GM19452 (cell line): ENCODE data around the gene RAD51B.

Experiments used
- ATAC-seq: cut with Tn5 transposase; IDR thresholded peaks from one replicate; pipeline ENCODE4 v1.9.1; 2021; ENCODE audit not compliant: unreplicated experiment

Gene RAD51B

GRCh38 chr14:68598089-68598488 lies 778.5 kb downstream of the RAD51B start:
- ATAC-seq: no peak

DNA sequence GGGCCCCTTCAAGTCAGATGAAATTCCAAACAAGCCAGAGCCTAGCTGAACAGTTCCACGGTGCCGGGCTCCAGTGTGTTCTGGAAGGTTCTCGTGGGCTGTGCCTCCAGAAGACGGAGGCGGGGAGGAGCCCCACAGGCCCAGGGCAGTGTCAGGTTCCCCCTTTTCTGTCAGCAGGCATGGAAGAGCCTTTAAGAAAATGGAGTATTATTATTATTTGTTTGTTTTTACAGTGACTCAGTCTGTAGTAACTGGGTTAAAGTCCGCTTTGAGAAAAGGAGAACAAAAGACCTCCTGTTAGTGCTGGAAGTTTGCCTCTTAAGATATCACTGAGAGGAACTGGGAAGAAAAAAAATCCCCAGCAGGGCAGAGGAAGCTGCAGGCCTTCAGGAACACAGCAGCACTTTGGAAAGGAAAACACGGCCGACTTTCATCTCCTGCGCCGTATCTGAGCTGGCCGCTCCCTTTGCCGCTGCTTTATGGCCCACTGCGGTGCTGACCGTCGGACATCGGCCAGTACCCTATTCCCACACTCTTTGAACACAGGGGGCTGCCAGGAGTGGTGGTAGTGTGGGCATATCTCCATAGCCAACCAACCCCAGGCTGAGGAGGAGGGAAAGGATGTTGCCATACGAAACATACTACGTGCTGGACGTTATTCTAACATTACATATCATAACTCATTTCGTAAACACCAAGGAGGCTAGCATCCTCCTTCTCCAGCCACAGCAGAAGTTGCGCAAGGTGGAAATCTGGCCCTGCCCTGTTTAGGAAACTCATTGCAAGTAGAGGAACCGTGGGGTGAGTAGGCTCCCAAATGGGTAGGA lies 779.3 kb downstream of the RAD51B start:
- ATAC-seq: no peak

- ATAC-seq: no peak
Measured at GRCh38 chr14:68599896-68600610, 780.5 kb downstream of the RAD51B start.

DNA sequence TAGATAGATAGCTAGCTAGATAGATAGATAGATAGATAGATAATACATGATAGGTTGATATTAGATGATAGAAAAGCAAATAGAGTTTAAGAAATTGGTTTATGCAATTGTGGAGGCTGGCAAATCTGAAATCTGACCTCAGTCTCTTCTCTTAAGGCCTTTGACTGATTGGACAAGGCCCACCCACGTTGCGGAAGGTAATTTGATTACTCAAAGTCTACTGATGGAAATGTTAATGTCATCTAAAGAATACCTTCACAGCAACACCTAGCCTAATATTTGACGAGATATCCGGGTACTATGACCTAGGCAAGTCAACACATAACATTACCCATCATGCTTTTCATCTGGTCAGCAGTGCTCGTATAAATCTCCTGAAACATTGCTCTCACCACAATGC lies 782.9 kb downstream of the RAD51B start:
- no peak for ATAC-seq

DNA sequence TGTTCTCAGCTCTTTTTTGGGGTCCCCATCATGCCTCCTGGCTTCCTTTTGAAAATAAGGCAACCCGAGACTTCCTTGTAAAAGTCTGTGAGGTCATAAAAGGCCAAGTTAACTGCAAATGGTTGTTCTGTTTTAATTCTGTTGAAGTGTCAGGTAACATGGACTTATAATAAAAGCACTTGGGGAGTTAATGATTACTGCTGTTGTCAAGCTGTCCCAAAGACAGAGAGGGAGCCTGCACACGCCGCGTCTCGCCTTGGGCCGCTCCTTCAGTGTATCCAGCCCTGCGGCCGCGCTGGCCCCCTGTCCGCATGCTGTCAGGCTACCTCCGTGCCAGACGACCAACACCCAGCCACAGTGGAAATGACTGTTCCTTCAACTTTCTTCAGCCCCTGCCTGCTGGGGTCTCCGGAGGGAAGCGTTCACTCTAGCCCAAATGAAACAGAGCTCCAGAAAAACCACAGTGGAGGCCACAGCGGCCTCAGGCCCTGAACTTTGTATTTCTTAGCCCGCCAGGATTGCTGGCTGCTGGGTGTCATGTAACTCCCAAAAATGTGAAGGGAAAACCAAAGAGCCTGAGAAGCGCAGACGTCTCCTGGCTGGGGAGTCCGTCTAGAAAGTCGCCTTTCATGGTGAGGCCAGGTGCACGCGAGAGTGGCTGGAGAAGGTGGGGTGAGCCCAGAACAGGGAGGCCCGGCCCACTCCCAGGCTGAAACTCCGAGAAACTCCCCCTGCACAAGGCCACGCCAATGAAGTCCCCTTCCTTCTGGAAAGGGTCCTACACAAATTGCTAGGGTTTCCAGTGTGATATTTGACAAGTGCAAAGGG lies 784.2 kb downstream of the RAD51B start:
- ATAC-seq: no peak

DNA sequence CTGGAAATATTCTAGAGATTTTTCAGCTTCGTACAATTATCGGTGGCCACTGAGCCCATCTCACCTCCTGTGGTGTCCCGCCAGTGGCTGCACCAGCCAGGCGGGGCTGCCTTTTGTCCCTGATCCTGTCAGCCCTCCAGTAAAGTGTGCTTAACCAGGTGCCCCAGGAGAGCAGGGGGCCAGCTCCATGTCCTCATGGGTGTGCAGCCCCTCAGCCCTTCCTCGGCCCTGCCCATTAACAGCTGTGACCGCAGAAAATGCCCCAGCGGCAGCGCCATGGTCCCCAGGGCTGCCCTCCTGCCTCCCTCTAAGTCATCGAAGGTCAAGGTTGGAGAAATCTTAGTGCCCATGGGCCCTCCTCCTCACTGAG lies 784.8 kb downstream of the RAD51B start:
- ATAC-seq: no peak

DNA sequence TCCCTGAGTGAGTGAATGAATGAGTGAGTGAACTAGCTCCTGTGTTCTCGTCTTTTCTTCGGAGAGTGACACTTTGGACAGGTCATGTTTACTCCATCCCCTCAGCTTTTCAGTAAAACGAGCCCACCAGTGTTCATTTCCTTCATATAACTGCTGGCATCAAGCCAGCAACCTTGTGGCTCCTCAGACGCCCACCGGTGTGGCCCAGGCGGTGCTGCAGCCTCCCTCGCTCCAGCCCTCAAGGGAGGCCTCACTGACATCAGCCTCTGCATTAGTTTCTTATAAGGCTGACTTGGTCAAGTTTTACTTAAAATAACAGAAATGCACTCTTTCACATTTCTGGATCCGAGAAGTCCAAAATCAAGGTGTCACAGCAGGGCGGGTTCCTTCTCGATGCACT lies 785.2 kb downstream of the RAD51B start:
- no peak for ATAC-seq

- ATAC-seq: no peak
Measured at GRCh38 chr14:68606176-68606575, 786.6 kb downstream of the RAD51B start.

GRCh38 chr14:68606644-68607043 lies 787.1 kb downstream of the RAD51B start:
- ATAC-seq: no peak

DNA sequence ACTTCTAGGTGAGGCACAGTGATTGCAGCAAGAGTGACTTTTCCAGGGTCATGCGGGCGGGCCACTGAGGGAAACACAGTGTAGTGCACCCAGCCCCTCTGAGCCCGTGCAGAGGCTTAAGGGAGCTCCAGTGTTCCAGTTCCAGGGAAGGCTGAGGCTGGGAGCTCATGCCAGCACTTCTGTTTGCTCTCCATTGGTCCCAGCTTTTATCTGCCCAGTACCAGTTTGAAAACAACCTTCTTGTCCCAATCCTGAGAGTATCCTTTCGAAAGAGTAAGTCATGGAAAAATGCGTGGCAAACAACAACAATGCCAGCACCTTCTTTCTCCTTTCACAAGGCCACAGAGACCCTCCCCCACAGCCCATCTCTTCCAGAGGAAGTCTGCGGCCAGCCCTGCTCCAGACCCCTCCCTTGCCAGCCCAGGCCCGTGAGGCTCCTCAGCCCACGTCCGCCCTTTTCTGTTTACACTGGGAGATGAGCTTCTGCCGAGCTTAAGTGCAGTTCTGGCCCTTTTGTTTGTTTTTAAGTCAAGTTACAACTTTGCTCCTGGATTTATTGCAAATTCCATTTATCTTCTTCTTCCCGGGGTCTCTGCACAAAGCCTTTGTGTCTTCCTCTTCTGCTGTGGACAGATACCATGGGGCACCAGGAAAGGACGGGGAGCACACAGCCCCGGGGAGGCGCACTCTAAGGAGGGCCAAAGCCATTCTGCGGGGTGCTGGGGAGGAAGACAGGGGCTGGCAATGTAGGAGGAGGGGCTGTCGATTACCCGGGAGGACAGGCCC lies 787.7 kb downstream of the RAD51B start:
- ATAC-seq: no peak

DNA sequence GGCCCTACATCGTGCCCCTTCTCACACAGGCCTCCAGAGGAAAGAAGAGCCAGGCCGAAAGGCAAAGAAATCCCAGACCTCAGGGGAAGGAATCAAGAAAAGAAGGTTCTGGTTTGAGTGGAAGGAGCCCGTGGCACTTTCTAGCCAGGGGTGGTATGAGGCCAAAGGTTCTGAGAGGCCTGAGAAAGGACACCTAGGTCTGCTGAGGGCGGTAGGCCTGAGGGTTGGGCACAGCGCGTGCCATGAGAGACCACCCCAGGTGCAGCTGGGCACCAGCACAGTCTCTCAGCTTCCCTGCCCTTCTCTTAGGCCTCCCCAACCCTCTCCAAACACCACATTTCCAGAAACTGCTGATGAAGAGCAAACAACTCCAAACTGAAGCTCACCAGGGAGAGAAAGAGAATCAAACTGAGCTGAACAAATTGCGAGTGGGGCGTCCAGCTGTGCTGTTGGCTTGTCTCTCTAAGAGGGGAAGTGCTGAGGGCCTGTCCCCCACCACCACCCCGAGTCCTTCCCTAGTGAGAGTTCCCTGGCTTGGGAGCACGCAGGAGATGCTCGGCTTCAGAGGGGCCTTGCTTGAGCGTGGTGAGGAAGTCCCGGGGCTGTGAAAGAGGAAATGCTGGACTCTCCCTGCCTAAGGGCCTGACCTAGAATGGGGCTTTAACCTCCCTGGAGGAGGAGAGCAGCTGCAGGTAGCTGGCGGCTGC lies 788.4 kb downstream of the RAD51B start:
- no peak for ATAC-seq

DNA sequence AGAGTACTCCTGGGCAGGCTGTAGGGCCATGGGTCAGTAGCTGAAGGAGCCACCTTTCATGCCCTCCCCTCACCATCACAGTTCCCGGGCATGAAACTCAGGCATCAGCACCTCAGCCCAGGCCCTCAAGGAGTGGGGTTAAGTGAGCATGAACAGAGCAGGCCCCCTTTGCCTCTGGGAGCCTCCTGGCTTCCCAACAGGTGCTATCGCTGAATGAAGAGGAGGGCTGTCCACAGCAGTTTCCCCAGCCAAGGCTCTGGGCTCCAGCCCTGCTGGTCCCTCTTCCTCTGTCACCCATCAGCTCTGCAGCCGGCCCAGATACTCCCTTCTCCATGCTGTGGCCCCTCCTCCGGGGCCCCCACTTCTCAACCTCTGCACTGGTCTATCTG lies 789.0 kb downstream of the RAD51B start:
- ATAC-seq: no peak

DNA sequence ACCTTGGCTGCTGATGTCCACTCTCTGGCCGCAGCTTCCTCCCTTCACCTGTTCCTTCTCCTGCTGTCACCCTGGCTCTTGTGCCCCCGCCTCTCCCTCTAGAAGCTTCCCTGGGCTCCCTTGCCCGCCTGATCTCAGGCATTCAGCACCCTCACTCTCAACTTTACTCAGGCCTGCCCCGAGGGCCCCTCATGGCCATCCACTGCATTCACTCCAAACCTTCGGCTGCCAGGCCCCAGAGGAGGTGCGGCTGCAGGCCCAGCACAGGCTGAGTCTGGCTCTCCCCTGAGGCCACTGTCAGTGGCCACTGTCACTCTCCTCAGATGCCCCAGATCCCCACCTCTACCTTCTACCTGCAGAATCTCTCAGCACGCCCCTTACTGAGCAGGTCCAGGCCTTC lies 789.4 kb downstream of the RAD51B start:
- ATAC-seq: no peak

DNA sequence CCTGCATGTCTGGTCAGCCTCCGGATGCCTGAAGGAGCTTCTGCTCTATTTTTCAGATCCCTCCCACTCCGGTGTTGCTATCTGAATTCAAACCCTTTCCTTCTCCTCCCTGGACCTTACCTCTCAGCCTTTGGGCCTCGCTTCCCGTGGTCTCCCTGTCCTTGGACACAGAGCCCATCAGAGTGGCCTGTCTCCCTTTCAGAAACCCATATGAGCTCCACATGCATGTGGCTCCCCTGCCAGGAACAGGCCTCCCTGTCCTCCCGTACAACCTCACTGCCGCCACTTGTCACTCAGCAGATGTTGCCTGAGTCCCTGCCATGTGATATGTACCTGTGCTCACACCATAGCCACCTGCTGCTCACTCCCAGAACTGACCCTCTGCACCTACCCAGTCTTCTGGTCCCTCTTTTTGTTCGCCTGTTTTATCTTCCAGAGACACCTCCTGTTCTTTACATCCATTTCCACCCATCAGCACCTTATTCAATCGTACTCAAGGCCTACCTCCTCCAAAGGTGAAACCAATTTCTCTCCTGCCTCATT lies 790.7 kb downstream of the RAD51B start:
- ATAC-seq: no peak

DNA sequence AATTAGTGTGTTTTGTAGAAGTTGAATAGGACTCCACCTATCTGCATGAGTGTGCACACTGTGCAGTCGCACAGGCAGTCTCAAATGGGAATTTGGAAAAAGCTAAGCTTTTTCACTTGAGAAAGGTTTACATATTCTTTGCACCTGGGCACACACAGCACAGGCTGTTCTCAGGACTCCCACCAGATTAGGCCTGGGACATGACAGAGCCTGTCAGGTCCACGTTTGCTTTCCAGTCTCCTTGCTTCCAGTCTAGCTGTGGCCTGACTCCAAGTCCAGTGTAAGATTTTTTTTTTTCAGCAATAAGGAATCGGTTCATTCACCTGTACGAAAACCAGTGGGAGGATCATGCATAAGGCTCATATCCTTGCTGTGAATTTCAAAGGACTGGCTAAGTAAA lies 792.0 kb downstream of the RAD51B start:
- no peak for ATAC-seq

DNA sequence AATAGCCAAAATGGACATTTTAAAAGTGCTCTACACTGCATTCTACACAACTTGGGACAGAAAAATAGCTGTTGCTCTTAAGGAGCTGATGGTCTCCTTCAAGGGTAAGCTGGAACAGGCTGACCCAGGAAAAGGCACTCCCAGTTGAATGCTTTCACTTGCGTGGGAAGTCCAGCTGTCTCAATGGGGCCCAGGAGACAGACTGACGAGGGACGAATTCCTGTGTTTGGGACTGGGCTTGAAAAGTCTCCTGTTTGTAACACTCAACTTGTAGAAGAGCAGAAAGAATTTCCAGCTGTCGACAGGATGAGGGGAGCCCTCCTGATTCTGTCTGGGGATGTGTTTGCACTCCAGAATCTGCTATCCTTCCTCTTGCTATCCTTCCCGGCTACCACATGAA lies 792.5 kb downstream of the RAD51B start:
- ATAC-seq: no peak

DNA sequence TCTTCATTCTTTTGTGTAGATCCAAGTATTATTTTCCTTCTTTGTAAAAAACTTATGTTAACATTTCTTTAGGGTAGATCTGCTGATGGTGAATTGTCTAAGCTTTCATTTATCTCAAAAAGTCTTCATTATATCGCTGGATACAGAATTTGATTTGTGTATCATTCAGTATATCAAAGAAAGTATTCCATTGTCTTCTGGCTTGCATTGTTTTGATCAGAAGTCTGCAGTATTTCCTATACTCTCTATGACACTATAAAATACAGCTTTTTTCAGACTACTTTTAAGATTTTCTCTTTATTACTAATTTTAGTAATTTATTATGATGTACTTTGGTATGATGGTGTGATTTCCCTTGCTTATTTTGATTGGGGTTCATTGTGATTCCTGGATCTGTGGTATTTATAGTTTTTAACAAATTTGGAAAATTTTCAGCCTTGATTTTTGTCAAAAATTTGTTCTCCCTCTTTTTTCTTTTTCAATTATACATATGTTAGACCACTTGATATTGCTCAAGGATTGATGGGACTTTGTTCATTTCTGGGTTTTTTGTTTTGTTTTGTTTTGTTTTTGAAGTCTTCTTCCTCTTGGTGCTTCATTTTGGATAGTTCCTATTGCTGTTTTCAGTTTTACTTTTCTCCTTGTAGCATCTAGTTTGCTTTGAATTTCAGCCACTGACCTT lies 796.8 kb downstream of the RAD51B start:
- no peak for ATAC-seq

DNA sequence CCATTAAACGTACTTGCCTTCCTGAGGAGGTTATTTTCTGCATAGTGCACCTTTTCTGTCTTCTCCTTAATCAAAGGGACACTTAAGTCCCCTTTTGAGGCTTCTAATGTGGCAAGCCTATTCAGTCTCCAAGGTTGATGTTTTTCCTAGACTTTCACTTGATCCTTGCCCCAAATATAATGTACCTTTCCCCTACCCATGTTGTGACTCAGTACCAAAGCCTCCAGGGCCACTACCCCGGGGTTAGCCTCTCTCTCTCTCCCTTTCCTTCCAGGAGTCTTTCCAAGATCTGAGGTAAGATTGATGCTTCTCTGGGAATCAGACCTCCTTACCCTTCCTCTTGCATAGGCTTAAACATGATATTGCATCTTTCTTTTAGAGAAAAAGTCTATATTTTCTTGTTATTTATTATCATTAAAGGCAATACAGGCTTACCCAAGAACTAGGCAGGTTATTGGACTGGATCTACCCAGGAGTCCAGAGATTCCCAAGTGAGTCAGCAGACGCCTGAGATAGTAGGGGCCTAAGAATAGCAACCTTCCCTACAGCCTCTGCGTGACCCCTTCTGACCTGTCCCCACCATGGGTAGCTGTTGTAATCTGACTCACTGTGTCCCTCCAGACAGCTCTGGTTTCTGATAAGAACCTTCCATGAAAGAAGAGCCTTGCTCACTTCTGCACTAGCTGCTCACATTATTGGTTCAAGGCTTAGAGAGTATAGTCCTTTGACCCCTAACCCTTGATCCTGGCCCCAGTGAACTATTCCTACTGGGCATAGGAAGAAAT lies 800.4 kb downstream of the RAD51B start:
- ATAC-seq: no peak
